Measurements from ENCODE around the gene AFF2.

DNA sequence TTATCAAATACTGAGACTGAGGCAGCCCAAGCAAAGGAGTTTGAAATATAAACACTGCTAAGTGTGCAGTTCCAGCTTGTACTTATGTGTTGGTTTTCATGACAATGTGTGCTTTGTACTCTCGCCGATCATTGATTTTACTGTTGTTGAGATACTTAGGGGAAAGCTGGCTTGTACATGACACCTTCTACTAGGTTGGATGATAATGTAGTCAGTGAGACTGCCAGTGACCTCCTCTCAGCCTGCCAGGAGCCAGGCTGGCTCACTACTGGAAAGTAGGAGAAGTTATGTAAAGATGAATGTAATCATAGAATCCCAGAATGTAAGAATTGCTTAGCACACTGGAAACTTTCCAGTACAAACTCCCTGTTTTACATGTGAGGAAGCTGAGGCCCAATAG, 132.0 kb downstream of the AFF2 start:
- TF ChIP-seq POLR2A (IDR thresholded peaks at IDR 0.05) = no peak
- no peak for TF ChIP-seq POLR2AphosphoS5 (IDR thresholded peaks at IDR 0.05)
- no peak for TF ChIP-seq EP300 (IDR thresholded peaks at IDR 0.05)

All from upper lobe of left lung (tissue), 4 donors.